ENCODE data around the gene IL23A. TPM values are rescaled to one million over a fixed set of nuclear protein-coding genes. Genes with fewer than 3 reads are reported as not detected.

IL23A gene
- not detected for total RNA-seq
- long read RNA-seq: 0 reads

GRCh38 chr12:56338308-56339157 lies at the start of gene IL23A:
TSS of gene IL23A (plus strand) at chr12:56338884. CDS start at chr12:56339045, 161 bp downstream.
- no peak for ATAC-seq
- intact Hi-C loops (cut with micrococcal nuclease): no loop called here
- no peak for DNase-seq

GRCh38 chr12:56293795-56294194 lies 44.9 kb upstream of the IL23A start:
- intact Hi-C loops (cut with micrococcal nuclease): no loop called here
- DNase-seq (no peak), ATAC-seq (no peak)

- no peak for ATAC-seq
- DNase-seq: no peak
- intact Hi-C loops (cut with micrococcal nuclease): no loop called here
Measured at GRCh38 chr12:56296295-56296694, 42.4 kb upstream of the IL23A start.

- intact Hi-C loops (cut with micrococcal nuclease): no loop called here
- DNase-seq (no peak), ATAC-seq (no peak)
Measured at GRCh38 chr12:56297400-56297799, 41.3 kb upstream of the IL23A start.

GRCh38 chr12:56298828-56299227 lies 39.9 kb upstream of the IL23A start:
- DNase-seq (no peak), ATAC-seq (no peak)
- intact Hi-C loops (cut with micrococcal nuclease): no loop called here

- peak; percentile 7 for ATAC-seq
- intact Hi-C loops (cut with micrococcal nuclease): no loop called here
- DNase-seq: no peak
Measured at GRCh38 chr12:56299308-56299852, 39.3 kb upstream of the IL23A start.

GRCh38 chr12:56299853-56300643 lies 38.6 kb upstream of the IL23A start, which contains the start of gene CS:
TSS of gene CS (minus strand) at chr12:56300330. CDS start at chr12:56300201, 129 bp downstream.
- ATAC-seq (peak; percentile 97), DNase-seq (peak; percentile 99)
- intact Hi-C loops (cut with micrococcal nuclease): no loop called here

GRCh38 chr12:56300644-56301464 lies 37.8 kb upstream of the IL23A start:
- ATAC-seq (peak; percentile 17), DNase-seq (no peak)
- intact Hi-C loops (cut with micrococcal nuclease): no loop called here

- intact Hi-C loops (cut with micrococcal nuclease): no loop called here
- ATAC-seq (no peak), DNase-seq (no peak)
Measured at GRCh38 chr12:56304276-56304675, 34.4 kb upstream of the IL23A start.

- ATAC-seq (no peak), DNase-seq (no peak)
- intact Hi-C loops (cut with micrococcal nuclease): no loop called here
Measured at GRCh38 chr12:56304872-56305590, 33.7 kb upstream of the IL23A start.

GRCh38 chr12:56307221-56307965 lies 31.3 kb upstream of the IL23A start:
- intact Hi-C loops (cut with micrococcal nuclease): no loop called here
- ATAC-seq (no peak), DNase-seq (no peak)

- intact Hi-C loops (cut with micrococcal nuclease): no loop called here
- ATAC-seq: no peak
Measured at GRCh38 chr12:56308714-56309113, 30.0 kb upstream of the IL23A start.

GRCh38 chr12:56311003-56311402 lies 27.7 kb upstream of the IL23A start:
- no peak for DNase-seq
- ATAC-seq: no peak
- intact Hi-C loops (cut with micrococcal nuclease): no loop called here

More at GRCh38 chr12:56308714-56309113, 30.0 kb upstream of the IL23A start:
- no peak for DNase-seq

- DNase-seq: no peak
- no peak for ATAC-seq
- intact Hi-C loops (cut with micrococcal nuclease): no loop called here
Measured at GRCh38 chr12:56315249-56315621, 23.4 kb upstream of the IL23A start.

- ATAC-seq (peak; percentile 95), DNase-seq (peak; percentile 96)
- intact Hi-C loops (cut with micrococcal nuclease): no loop called here
Measured at GRCh38 chr12:56315622-56316473, 22.8 kb upstream of the IL23A start, which contains the start of gene CNPY2. TSS of gene CNPY2 (minus strand) at chr12:56315988. CDS start at chr12:56315217, 771 bp downstream.

GRCh38 chr12:56317675-56318074 lies 21.0 kb upstream of the IL23A start:
- no peak for DNase-seq
- ATAC-seq: no peak
- intact Hi-C loops (cut with micrococcal nuclease): no loop called here

- intact Hi-C loops (cut with micrococcal nuclease): no loop called here
- DNase-seq: no peak
- ATAC-seq: no peak
Measured at GRCh38 chr12:56321027-56321426, 17.7 kb upstream of the IL23A start.
